GM11168 (cell line): ENCODE measurements around the gene ZNF778.
"Not testable (repeated sequence)": the region's sequence is repeated elsewhere in the genome, so short reads cannot be mapped to it uniquely, and the experiment has no call there.

ENCODE experiments used
- in situ Hi-C: fragments of 300-500 bp; cut with MboI; formaldehyde crosslinking; loops from one replicate; pipeline ENCODE4 v1.12.0; 2022; ENCODE audit warnings: low sequenced_read_pairs; ENCODE audit not compliant: unreplicated experiment

The ZNF778 gene

DNA sequence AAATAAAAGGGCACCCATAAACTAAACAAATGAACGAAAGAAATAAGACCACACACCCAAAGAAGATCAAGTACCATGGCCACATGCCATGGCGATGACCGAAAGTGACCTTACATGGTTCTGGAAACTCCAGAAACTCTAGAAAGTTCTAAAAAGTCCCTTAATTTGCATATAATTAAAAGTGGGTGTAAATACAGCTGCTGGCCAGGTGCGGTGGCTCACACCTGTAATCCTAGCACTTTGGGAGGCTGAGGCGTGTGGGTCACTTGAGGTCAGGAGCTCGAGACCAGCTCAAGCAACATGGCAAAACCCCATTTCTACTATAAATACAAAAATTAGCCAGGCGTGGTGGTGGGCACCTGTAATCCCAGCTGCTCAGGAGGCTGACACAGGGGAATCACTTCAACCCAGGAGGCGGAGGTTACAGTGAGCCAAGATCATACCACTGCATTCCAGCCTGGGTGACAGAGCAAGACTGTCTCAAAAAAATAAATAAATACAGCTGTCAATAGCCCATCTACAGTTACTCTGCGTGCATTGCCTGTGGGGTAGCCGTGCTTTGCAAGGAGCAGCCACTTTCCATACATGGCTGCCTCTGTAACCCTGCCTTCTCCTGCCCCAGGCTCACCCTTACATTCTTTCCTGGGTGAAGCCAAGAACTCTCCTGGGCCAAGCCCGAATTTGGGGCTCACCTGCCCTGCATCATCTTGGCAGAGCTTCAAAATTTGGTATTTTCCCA is 7.2 kb upstream of the ZNF778 start:
- in situ Hi-C loops, result no loop called here

DNA sequence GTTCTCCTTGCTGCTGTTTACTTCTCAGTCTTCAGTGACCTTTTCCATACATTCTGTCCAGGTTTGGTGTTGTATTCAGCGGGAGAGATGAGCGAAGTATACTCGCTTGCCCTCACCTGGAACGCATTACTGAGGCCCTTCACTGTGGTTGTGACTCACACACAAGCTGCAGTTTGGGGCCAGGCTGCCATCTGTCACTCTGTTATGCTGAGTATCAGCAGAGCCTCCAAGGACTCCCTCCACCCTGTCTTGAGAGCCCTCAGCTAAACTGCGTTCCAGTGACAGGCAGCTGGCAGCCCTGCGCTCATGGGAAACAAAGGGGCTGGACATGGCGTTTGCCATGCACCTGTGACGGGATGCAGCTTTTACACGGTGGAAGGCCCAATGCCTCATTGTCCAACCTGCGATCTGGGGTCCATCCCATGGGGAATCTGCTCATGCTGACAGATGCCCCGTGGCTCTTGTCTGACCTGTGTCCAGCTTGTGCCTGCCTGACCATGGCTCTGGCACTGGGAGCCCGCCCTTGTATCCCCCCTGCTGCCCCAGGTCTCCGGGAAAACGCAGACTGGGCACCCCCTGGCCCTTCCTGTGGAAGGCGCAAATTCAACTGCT is 6.5 kb upstream of the ZNF778 start:
- in situ Hi-C loops, result no loop called here

GRCh38 chr16:89216315-89217137 is 977 bp upstream of the ZNF778 start:
- in situ Hi-C loops, result no loop called here

- in situ Hi-C loops, result no loop called here
Measured at GRCh38 chr16:89217138-89217387, 440 bp upstream of the ZNF778 start.

DNA sequence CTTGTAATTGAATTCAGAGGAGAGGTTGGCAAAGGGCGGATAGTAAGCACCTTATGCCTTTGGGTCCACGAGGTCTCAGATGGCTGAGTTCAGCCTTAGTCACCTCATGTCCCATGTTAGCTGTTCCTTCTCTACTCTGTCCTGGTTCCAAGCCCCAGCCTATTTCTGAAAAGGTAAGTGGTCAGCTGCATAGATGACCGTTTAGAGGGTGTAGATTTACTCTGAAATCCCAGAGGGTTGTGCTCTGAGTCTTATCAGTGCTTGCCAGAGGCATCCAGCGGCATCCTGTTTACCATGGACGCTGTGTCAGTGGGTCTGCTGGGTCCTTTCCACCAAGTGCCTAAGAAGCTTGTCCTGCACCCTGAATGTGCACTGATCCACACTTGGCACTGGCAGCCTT is 1.9 kb downstream of the ZNF778 start:
- in situ Hi-C loops, result no loop called here

DNA sequence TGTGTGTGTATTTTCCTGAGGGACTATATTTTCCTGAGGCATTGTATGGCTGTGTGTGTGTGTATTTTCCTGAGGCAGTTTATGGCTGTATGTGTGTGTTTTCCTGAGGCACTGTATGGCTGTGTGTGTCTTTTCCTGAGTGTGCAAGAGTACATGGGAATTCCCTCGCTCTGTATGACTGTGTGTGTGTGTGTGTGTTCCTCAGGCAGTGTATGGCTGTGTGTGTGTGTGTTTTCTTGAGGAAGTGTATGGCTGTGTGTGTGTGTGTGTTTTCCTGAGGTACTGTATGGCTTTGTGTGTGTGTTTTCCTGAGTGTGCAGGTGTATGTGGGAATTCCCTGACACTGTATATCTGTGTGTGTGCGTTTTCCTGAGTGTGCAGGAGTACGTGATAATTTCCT is 4.1 kb downstream of the ZNF778 start:
- in situ Hi-C loops, result no loop called here

- in situ Hi-C loops, result no loop called here
Measured at GRCh38 chr16:89222931-89223330, 5.4 kb downstream of the ZNF778 start.

- in situ Hi-C loops, result no loop called here
Measured at GRCh38 chr16:89224665-89225064, 7.2 kb downstream of the ZNF778 start.

GRCh38 chr16:89230255-89230654 is 12.8 kb downstream of the ZNF778 start:
- in situ Hi-C loops, result no loop called here

DNA sequence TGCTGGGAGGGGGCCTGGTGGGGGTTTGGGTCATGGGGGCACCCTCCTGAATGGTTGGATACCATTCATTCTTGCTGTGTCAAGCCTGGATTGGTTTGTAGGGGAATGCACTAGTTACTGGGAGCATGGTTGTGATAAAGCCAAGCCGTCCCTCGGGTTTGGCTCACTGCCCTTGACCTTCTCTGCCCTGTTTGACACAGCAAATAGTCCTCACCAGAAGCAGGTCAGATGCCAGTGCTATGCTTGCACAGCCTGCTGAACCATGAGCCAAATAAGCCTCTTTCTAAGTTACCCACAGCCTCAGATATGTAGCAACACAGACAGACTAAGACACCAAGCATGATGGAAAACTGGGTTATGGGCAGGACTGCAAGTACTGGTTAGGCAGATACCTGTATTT is 14.6 kb downstream of the ZNF778 start:
- in situ Hi-C loops, result no loop called here

GRCh38 chr16:89233678-89234490 is 16.4 kb downstream of the ZNF778 start:
- in situ Hi-C loops, result no loop called here

DNA sequence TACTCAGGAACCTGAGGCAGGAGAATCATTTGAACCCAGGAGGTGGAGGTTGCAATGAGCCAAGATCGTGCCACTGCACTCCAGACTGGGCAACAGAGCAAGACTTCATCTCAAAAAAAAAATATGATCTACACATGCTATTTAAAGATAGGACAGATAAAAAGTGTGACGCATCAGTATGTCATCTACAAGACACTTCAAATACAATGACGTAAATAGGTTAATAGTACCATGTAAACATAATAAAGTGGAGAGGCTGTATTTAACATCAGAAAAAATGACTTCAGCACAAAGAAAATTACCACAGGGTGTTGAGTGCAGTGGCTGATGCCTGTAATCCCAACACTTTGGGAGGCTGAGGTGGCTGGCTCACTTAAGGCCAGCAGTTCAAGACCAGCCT is 20.2 kb downstream of the ZNF778 start:
- in situ Hi-C loops, result no loop called here

- in situ Hi-C loops, result no loop called here
Measured at GRCh38 chr16:89241187-89242007, 23.9 kb downstream of the ZNF778 start.

DNA sequence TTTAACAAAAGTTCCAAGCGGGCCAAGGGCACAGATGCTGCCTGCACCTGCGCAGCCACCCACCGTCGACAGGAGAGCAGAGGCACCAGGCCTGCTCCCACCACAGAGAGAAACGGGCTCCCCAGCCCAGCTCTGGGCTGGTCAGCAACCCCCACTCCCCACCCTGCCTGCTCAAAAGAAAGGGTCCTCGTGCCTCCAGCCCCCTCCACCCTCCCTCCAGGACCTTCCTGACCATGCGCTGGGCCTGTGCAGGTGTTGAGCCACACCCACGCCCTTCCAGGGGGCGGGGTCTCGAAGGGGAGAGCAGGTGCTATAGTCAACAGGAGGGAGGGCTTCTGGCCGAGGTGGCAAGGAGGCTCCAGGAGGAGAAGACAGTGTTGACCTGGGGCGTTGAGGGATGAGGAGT is 25.3 kb downstream of the ZNF778 start:
- in situ Hi-C loops, result no loop called here

- in situ Hi-C loops, result no loop called here
Measured at GRCh38 chr16:89243664-89244063, 26.2 kb downstream of the ZNF778 start.

- in situ Hi-C loops, result not testable (repeated sequence)
Measured at GRCh38 chr16:89244264-89244663, 26.8 kb downstream of the ZNF778 start.

- in situ Hi-C loops, result no loop called here
Measured at GRCh38 chr16:89244754-89245153, 27.3 kb downstream of the ZNF778 start.

- in situ Hi-C loops, result no loop called here
Measured at GRCh38 chr16:89246383-89246902, 28.9 kb downstream of the ZNF778 start.

GRCh38 chr16:89246903-89247733 is 29.6 kb downstream of the ZNF778 start:
- in situ Hi-C loops, result no loop called here
